Lower leg skin (tissue), 3 donors: ENCODE results near the gene CLMP.

ENCODE experiments used
- CTCF ChIP-seq, 3 donors: fragments of 450-650 bp; IDR thresholded peaks; one replicate each; pipeline ENCODE4 v1.5.1; 2016; ENCODE audit warnings: antibody characterized with exemption in 3 of 3, mild to moderate bottlenecking in 3 of 3, moderate library complexity in 2 of 3
- POLR2A ChIP-seq, 2 donors: fragments of 450-650 bp; IDR thresholded peaks; one replicate each; pipeline ENCODE4 v1.6.1; 2016 to 2017; ENCODE audit warnings: antibody characterized with exemption in 2 of 2, mild to moderate bottlenecking in 1 of 2, moderate library complexity in 1 of 2

- TF ChIP-seq CTCF (IDR thresholded peaks at IDR 0.05), result no peak
- no peak for TF ChIP-seq POLR2A (IDR thresholded peaks at IDR 0.05)
These were observed 33.6 kb upstream of the CLMP start for GRCh38 chr11:123228496-123229163.
